Suppressor macrophage (primary cell): Measurements from ENCODE around the gene PPP5C.
A peak's percentile ranks its signal among the peaks of the same experiment; 100 is the strongest.
"Not testable (repeated sequence)": the region's sequence is repeated elsewhere in the genome, so short reads cannot be mapped to it uniquely, and the experiment has no call there.

Experiments used
- DNase-seq, 4 experiments: peaks; one replicate each; pipeline ENCODE4 v3.0.0-alpha.2; 2020 to 2022

PPP5C gene

DNA sequence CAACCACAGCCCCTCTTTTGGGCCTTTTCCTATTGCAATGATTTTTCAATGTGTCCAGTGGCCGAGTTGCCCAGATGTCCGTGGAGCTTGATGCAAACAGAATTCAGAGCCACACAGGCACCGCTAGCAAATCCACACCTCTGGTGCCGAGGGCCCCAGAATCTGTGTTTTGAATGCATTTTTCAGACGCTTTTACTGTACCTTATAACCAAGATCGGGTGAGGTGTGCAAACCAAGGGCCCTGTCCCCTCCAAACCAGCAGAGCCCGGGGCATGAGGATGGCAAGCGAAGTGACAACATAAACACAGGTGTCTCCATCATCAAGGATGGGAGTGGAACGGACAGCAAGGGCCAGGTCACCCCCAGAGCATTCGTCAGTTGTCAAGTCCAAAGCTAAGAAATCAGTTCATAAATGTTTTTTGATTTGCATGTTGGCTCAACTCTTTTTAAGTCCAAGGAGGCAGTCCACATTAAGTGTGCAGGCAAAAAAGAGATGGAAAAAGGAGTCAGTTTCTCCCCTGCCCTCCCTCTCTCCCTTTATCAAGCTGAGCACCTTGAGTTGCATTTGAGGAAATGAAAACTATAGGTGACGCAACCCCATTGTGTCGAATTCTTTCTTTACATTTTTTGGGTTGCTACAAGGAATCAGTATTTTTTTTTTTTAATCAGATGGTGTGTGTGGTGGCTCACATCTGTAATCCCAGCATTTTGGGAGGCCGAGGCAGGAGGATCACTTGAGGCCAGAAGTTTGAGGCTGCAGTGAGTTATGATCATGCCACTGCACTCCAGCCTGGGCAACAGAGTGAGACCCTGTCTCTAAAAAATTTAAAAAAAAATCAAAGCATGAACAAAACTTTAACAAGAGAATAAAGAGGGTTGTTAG lies 63.6 kb downstream of the PPP5C start:
- DNase-seq = no peak

DNA sequence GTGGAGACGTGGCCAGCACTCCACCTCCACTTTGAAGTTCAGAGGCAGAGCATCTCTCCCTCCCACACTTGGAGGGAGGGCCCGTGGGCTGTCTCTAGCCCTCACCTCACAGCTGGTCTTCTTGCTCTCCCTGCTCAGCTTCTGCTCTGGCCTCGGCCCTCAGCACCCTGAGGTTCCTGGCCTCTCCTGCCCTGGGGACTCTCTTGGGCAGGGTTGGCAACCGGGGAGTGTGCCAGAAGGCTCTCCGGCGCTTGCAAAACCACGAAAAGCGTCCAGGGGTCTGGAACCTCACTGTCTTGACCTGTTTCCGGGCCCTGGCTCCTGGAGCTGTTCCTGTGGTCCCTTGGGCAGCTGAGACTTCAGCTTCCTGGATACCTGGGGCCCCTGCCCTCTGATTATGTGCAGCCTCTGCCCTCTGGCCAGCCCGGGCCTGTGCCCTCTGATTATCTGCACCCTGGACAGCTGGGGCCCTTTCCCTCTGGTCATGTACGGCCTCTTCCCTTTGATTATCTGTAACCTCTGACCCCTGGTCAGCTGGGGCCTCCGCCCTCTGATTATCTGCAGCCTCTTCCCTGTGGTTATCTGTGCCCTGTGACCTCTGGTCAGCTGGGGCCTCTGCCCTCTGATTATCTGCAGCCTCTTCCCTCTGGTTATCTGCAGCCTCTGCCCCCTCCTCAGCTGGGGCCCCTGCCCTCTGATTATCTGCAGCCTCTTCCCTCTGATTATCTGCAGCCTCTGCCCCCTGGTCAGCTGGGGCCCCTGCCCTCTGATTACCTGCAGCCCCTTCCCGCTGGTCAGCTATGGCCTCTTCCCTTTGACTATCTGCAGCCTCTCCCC lies 64.4 kb downstream of the PPP5C start:
- DNase-seq = no peak

GRCh38 chr19:46411925-46412649 lies 65.2 kb downstream of the PPP5C start:
- no peak for DNase-seq

- no peak for DNase-seq
Measured at GRCh38 chr19:46412650-46413261, 65.9 kb downstream of the PPP5C start.

- no peak for DNase-seq
Measured at GRCh38 chr19:46413262-46414031, 66.6 kb downstream of the PPP5C start, which contains the start of gene CCDC8. TSS of gene CCDC8 (minus strand) at chr19:46413564. CDS start at chr19:46412810, 754 bp downstream.

DNA sequence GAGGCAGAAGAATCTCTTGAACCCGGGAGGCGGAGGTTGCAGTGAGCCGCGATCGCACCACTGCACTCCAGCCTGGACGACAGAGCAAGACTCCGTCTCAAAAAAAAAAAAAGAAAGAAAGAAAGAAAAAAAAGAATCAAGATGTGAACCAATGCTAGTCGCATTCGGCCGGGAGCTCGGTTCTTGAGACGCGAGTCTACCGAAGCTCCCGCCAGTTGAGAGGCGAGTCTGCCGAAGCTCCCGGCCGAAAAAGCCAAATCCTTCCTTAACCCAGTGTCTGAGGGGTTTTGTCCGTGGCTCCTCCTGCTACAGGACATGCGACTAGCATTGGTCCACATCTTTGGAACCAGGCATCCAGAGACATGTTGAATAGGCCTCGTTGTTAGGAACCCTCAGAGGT lies 68.0 kb downstream of the PPP5C start:
- not testable (repeated sequence) for DNase-seq

DNA sequence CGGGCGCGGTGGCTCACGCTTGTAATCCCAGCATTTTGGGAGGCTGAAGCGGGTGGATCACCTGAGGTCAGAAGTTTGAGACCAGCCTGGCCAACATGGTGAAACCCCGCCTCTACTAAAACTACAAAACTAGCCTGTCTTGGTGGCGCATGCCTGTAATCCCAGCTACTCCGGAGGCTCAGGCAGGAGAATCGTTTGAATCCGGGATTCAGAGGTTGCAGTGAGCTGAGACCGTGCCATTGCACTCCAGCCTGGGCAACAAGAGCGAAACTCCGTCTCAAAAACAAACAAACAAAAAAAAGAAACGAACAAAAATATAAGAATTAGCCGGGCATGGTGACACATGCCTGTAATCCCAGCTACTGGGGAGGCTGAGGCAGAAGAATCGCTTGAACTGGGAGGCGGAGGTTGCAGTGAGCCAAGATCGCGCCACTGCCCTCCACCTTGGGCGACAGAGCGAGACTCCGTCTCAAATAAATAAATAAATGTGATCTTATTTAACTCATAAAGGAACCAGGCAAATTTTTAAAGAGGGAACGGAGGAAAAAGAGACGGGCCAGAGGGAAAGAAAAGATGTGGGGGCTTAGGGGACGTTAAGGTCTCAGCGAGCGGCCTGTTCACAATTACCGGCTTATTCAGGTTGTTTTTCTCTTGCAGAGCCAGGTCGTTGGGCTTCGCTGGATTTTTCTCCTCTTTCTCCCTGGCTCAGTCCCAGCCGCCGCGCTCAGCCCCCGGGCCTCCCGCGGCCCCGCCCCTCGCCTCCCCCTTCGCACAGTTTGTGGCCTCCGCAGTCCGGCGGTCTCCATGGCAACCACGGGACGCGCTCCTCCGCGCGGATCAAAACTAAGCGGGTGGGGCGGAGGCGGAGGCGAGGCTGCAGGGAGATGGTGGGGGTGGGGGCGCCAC lies 69.2 kb downstream of the PPP5C start:
- peak in 3 of 4 experiments; percentile 21 to 51 (median 43) for DNase-seq

- DNase-seq = no peak
Measured at GRCh38 chr19:46420056-46420455, 73.2 kb downstream of the PPP5C start.

- no peak for DNase-seq
Measured at GRCh38 chr19:46422344-46422743, 75.5 kb downstream of the PPP5C start.

DNA sequence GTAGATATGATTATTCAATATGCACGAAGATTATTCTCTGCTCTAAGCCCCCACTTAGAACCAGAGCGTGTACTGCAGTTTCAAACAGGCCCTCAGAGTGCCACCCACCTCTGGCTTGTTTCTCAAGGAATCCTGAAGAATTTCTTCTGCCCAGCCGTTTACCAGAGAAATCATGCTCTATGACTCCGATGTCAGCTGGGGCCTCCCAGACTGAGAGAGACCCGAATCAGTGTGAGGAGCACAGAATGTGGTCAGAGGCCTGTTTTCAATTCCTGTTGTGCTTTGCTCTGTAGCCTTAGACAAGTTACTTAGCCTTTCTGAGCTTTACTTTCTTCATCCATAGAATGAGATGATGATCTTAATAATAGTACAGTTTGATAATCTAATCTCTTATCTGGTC lies 76.3 kb downstream of the PPP5C start:
- no peak for DNase-seq

- no peak for DNase-seq
Measured at GRCh38 chr19:46426035-46426505, 79.2 kb downstream of the PPP5C start.

GRCh38 chr19:46426506-46427162 lies 79.7 kb downstream of the PPP5C start:
- DNase-seq = peak; percentile 28 to 49 (median 46)

GRCh38 chr19:46427518-46428045 lies 80.7 kb downstream of the PPP5C start:
- no peak for DNase-seq

DNA sequence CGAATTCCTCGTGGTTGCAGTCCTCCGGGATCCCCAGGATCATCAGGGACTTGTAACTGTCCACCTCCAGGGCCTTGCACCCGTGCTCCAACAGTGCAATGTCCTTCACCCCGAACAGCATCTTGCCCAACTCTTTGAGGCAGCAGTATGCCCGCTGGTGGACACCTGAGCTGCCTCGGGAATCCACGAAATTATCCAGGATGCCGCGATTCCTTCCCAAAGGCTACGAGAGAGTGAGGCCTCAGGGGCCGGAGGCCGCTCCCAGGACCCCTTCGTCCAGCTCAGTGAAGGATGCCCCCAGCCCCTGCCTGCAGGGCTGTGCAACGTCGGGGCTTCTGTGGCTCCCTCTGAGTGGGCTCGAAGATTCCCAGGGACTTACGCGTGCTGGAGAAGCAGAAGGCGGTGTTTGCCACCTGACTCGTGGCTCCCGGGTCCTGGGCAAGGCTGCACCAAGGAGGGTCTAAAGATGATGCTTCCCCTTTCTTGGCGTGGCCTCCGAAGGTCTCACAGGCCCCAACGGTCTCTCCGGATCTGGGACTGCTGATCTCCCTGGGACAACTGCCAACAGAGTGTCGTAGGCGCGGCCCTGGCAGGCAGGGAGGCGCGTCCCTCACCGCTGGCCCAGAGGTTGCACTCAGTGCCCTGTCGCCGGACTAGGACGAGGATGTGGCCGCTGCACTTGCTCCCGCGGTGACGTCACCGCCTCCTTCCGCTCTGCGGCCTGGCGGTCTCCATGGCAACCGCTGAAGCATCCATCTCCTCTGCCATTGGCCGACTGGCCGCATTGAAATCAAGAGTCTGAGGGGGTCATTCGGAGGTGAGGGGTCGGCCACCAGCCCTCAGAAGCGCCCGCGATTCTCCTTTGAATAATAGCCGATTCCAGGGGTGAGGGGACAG lies 81.6 kb downstream of the PPP5C start, which contains the start of gene PNMA8C:
Gene PNMA8C, minus strand, starts transcription at position 698 of the 897 bp plus-strand sequence. Its CDS starts 577 bp downstream, at position 121.
- DNase-seq = peak; percentile 59 to 78 (median 72)

GRCh38 chr19:46429999-46430398 lies 83.1 kb downstream of the PPP5C start:
- DNase-seq = no peak

DNA sequence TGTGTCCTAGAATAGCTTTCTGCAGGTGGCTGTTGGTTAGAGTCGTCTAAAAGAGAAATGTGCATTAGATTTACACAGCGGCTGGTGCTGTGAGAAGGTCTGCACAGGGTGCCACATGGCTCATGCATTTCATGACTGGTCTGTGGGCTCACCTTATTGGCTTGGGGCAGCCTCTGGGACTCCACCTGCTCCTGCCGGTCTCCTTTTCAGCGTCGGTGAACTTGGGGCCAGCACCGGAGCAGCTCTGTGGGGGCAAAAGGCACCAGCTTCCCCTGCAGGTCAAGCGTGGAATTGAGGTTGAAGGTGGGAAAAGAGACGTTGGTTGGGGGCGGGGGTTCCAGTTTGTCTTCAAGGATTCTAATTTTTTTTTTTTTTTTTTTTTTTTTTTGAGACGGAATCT lies 84.9 kb downstream of the PPP5C start:
- no peak for DNase-seq

GRCh38 chr19:46433470-46433869 lies 86.6 kb downstream of the PPP5C start:
- not testable (repeated sequence) for DNase-seq

DNA sequence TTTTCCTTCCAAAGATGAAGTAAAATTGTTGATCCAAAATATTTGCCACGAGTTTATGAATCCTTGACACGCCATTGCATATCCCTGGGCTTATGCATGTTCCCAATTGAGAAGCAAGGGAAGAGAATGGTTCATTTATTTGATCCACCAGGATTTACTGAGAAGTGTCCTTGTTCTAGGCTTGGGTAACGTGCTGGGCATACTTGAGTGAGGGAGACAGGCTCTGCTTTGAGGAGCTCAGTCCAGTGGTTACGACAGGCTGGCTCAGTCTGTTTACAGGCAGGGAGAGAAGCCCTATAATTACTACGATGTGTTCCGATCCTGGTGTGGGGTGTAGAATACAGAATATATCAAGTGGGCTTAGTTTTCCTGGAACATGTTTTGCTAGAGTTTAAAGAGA lies 88.1 kb downstream of the PPP5C start:
- DNase-seq = no peak
